Natural killer cell (primary cell): Measurements from ENCODE around the gene MBP. TPM values are rescaled to one million over a fixed set of nuclear protein-coding genes. Genes with fewer than 3 reads are reported as not detected.

Experiments
- ATAC-seq, 3 donors: fragments of 150-1000 bp in 2 of 3; fragments of 200-7000 bp in 1 of 3; cut with Tn5 transposase; 1 replicate in 1 of 3; 2 replicates in 2 of 3; pipeline ENCODE4 v1.10.0; 2021; ENCODE audit warnings: mild to moderate bottlenecking in 2 of 3, moderate library complexity in 2 of 3
- DNase-seq, 2 donors: peaks; one replicate each; pipeline versions ENCODE4 v3.0.0 to v3.0.0-alpha.2; 2013 to 2021; ENCODE audit warnings: mixed read lengths in 1 of 2
- H3K27ac ChIP-seq: one replicate; pipeline ENCODE4 v1.5.1; 2013; ENCODE audit warnings: mild to moderate bottlenecking, low read length
- H3K27me3 ChIP-seq: one replicate; pipeline ENCODE4 v1.6.1; 2013; ENCODE audit warnings: low read length; ENCODE audit not compliant: control insufficient read depth, insufficient read depth
- H3K36me3 ChIP-seq: one replicate; pipeline ENCODE4 v1.6.1; 2013; ENCODE audit warnings: low read length; ENCODE audit not compliant: control insufficient read depth, insufficient read depth
- H3K4me1 ChIP-seq: one replicate; pipeline ENCODE4 v1.6.1; 2013; ENCODE audit warnings: low read length; ENCODE audit not compliant: control insufficient read depth, insufficient read depth
- H3K4me3 ChIP-seq: one replicate; pipeline ENCODE4 v1.5.1; 2013; ENCODE audit warnings: low read length
- H3K9me3 ChIP-seq: one replicate; pipeline ENCODE4 v1.6.1; 2013; ENCODE audit warnings: low read length; ENCODE audit not compliant: control insufficient read depth, insufficient read depth
- H3K27ac Mint-ChIP-seq, 2 donors: one replicate each; pipeline ENCODE4 v1.8.0; 2022; ENCODE audit warnings: mild to moderate bottlenecking in 2 of 2, mixed read lengths in 2 of 2, moderate library complexity in 1 of 2
- H3K27me3 Mint-ChIP-seq, 2 donors: one replicate each; pipeline ENCODE4 v1.8.0; 2022; ENCODE audit warnings: low read depth in 2 of 2, mixed read lengths in 2 of 2
- H3K36me3 Mint-ChIP-seq: one replicate; pipeline ENCODE4 v1.8.0; 2022; ENCODE audit warnings: mixed read lengths
- H3K4me1 Mint-ChIP-seq, 2 donors: one replicate each; pipeline ENCODE4 v1.8.0; 2022; ENCODE audit warnings: mixed read lengths in 2 of 2
- H3K4me3 Mint-ChIP-seq: one replicate; pipeline ENCODE4 v1.8.0; 2022; ENCODE audit warnings: mild to moderate bottlenecking, moderate library complexity, mixed read lengths
- H3K9me3 Mint-ChIP-seq, 2 donors: one replicate each; pipeline ENCODE4 v1.8.0; 2022; ENCODE audit warnings: mixed read lengths in 2 of 2
- WGBS: methylation state at CpG from one replicate; pipeline ENCODE4 v1.1.7; 2013; ENCODE audit warnings: missing lambda C conversion rate; ENCODE audit not compliant: insufficient coverage; 5-methylcytosine and 5-hydroxymethylcytosine counted together
- intact Hi-C: fragments of 100-400 bp; cut with micrococcal nuclease; formaldehyde crosslinking; loops from one replicate; pipeline ENCODE4 v1.14.2; 2022
- total RNA-seq, 4 donors: library from RNA; stranded (reverse); fragments of 120-200 nt in 1 of 4; gene quantifications; one replicate each; pipeline versions ENCODE4 v1.2.3 to v1.2.4, GENCODE V29; 2013 to 2022
- TF ChIP-seq, protein P1 (sequence below): fragments of 200-600 bp; IDR thresholded peaks from one replicate; pipeline ENCODE4 v1.8.0; 2022; ENCODE audit warnings: antibody characterized with exemption

Gene MBP
- total RNA-seq, 3 donors from 2014 or later (not counting 1 experiment from before 2014, with no cell fraction given): 183 to 344 (median 325) TPM

DNA sequence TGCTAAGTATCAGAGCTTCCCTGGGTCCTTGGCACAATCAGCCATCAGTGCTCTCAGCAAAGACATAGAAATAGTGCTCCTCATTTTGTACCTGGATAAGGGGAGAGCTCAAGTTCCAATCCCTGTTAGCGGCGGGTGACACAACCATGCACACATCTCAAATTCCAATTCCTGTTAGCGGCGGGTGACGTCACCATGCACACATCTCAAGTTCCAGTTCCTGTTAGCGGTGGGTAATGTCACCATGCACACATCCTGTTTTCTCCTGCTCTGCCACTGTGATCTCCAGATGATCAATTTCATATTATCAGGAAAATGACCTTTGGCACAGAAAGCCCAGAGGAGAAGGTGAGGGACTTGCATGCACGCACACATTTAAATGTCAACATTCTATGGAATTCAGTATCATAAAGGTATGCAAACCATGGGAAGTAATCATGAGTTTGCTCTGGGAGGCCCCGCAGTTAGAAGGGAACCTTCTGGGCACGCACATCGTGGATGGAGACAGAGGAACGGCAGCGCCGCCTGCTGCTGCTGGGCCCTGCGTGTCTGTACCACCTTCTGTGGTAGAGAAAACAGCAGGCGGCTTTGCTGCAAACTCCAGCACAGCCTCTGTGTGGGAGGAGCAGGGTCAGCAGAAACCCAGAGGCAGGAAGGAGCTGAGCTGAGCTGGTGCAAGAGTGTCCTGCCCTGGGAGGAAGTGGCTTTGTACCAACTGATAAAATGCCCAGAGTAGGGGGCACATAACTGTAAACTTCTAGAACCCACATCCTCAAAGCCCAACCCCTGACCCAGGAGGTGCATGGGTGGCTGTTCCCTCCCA lies 77.8 kb downstream of the MBP start:
- 1% methylated on average over 15 of the region's 15 CpGs for WGBS
- Mint-ChIP-seq H3K4me3 (peak overlapping the region; percentile 79), H3K36me3 (no peaks in the 10 kb centered on the region), H3K9me3 (no peaks in the 10 kb centered on the region), H3K27me3 (no peaks in the 10 kb centered on the region), H3K4me1 (peaks cover 73 to 77% of the 10 kb centered on the region in 2 donors), H3K27ac (peak overlapping the region; percentile 87 to 98)
- TF ChIP-seq, protein P1, sequence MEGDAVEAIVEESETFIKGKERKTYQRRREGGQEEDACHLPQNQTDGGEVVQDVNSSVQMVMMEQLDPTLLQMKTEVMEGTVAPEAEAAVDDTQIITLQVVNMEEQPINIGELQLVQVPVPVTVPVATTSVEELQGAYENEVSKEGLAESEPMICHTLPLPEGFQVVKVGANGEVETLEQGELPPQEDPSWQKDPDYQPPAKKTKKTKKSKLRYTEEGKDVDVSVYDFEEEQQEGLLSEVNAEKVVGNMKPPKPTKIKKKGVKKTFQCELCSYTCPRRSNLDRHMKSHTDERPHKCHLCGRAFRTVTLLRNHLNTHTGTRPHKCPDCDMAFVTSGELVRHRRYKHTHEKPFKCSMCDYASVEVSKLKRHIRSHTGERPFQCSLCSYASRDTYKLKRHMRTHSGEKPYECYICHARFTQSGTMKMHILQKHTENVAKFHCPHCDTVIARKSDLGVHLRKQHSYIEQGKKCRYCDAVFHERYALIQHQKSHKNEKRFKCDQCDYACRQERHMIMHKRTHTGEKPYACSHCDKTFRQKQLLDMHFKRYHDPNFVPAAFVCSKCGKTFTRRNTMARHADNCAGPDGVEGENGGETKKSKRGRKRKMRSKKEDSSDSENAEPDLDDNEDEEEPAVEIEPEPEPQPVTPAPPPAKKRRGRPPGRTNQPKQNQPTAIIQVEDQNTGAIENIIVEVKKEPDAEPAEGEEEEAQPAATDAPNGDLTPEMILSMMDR: peak; percentile 60
- peaks cover 81% of the 10 kb centered on the region for H3K4me1 ChIP-seq
- no peaks in the 10 kb centered on the region for H3K27me3 ChIP-seq
- peak; percentile 70 to 90 (median 84) for ATAC-seq
- H3K27ac ChIP-seq: peak overlapping the region; percentile 92
- peak; percentile 66 to 93 for DNase-seq
- H3K4me3 ChIP-seq: peak overlapping the region; percentile 3
- H3K9me3 ChIP-seq: no peaks in the 10 kb centered on the region
- intact Hi-C loops: loop anchor here (1.0 to 5.0 kb wide), 4 partner anchors 10 to 55 kb away; no protein-coding TSS in a partner anchor
- H3K36me3 ChIP-seq: peaks cover 8% of the 10 kb centered on the region

- no peaks in the 10 kb centered on the region for H3K27me3 Mint-ChIP-seq
- 4% methylated on average over 6 of the region's 6 CpGs for WGBS
- H3K4me3 ChIP-seq: peak overlapping the region; percentile 3
- no peaks in the 10 kb centered on the region for H3K36me3 Mint-ChIP-seq
- TF ChIP-seq, protein P1: no peak
- ATAC-seq (no peak), DNase-seq (peak in 1 of 2 donors; percentile 59)
- H3K4me1 ChIP-seq: peaks cover 77% of the 10 kb centered on the region
- no peaks in the 10 kb centered on the region for H3K9me3 ChIP-seq
- H3K36me3 ChIP-seq: peaks cover 8% of the 10 kb centered on the region
- H3K27me3 ChIP-seq: no peaks in the 10 kb centered on the region
- peak overlapping the region; percentile 79 for H3K4me3 Mint-ChIP-seq
- H3K4me1 Mint-ChIP-seq: peaks cover 68 to 73% of the 10 kb centered on the region in 2 donors
- no peaks in the 10 kb centered on the region for H3K9me3 Mint-ChIP-seq
- peak overlapping the region; percentile 92 for H3K27ac ChIP-seq
- intact Hi-C loops: loop anchor here (2.0 kb wide), 1 partner anchor 19 kb away; no protein-coding TSS in a partner anchor
- H3K27ac Mint-ChIP-seq: peak overlapping the region; percentile 87 to 98
These were observed 78.3 kb downstream of the MBP start for GRCh38 chr18:77054288-77054605.

GRCh38 chr18:77053616-77054287 lies 78.8 kb downstream of the MBP start:
- Mint-ChIP-seq H3K27ac (peak overlapping the region; percentile 87 to 98), H3K4me1 (peaks cover 64 to 69% of the 10 kb centered on the region in 2 donors), H3K36me3 (no peaks in the 10 kb centered on the region), H3K4me3 (peak overlapping the region; percentile 79), H3K9me3 (no peaks in the 10 kb centered on the region), H3K27me3 (no peaks in the 10 kb centered on the region)
- H3K4me3 ChIP-seq: peak overlapping the region; percentile 3
- intact Hi-C loops: loop anchor here (2.0 kb wide), 1 partner anchor 19 kb away; no protein-coding TSS in a partner anchor
- no peaks in the 10 kb centered on the region for H3K9me3 ChIP-seq
- no peaks in the 10 kb centered on the region for H3K27me3 ChIP-seq
- DNase-seq: no peak
- H3K36me3 ChIP-seq: peaks cover 10% of the 10 kb centered on the region
- peaks cover 74% of the 10 kb centered on the region for H3K4me1 ChIP-seq
- TF ChIP-seq, protein P1: no peak
- ATAC-seq: no peak
- peak overlapping the region; percentile 92 for H3K27ac ChIP-seq
- 82% methylated on average over 18 of the region's 18 CpGs for WGBS
